ENCODE results near the gene YLPM1.

YLPM1 gene

DNA sequence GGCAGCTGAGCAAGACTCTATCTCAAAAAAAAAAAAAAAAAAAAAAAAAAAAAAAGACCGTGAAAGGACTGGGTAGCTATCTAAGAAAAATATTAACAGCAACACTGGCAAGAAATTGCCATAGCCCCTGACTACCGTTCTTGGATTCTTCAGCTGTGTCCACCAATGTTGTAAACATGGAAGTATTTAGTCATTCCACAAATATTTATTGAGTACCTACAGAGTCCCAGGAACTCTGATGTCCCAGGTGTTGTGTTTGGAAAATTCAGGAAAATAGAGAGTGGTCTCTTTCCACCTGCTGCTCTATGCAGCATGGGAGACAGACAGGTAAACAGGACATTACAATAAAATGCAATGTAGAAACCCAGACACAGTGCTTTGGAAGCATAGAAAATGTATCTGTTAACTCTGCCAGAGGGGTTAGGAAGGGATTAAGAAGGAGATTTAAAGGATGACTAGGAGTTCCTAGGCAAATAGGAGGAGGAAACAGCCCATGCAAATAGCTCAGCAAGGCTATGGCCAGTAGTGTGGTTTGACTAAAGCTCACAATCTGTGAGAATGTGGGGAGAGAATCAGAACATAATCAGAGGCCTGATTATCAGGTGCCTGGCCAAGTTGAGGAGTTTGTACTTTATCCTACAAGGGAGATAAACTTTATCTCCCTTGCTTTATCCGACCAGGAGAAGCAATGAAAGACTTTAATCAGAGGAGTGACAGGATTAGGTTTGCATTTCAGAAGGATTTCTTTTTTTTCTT is 116.5 kb downstream of the YLPM1 start:
- no peak for DNase-seq

DNA sequence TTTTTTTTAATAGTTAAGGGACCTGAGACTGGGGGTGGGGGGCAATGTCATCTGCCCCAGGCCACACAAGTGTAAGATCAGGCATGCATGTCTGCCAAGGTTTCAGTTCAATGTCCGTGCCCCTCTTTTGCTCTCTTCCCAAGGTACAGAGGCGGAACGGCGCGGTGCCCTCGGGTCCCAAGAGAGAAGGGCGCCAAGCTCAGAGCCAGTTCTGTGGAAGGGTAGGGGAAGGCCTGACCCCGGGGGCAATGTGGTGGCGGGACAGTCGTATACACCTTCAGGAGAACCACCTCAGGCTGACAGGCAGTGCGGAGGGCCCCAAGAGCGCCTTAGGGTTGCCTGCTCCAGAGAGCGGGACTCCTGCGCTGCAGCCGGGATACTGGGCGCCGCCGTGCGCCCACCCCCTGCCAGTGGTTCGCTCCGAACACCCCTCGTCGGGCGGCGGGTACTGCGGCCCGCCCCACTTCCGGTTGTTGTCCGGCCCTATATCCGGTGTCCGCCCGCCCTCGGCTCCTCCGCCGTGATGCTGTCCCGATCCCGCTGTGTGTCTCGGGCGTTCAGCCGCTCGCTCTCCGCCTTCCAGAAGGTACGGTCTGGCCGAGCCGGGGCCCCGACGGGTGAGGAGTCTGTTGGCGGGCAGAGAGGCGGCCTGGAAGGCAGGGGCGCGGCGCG is 118.5 kb downstream of the YLPM1 start, which contains the start of gene DLST:
Gene DLST, plus strand, starts transcription at position 486 of the 672 bp plus-strand sequence. Its CDS starts 38 bp downstream, at position 524.
- peak; percentile 77 to 78 for DNase-seq

GRCh38 chr14:74882103-74882920 is 119.2 kb downstream of the YLPM1 start:
- DNase-seq: peak; percentile 30 to 36

Measured in activated CD4-positive, alpha-beta T cell treated with anti-CD3 and anti-CD28 coated beads, Interleukin-2, amount 50 U/mL, for 4 hours (primary cell).